MCF 10A (cell line): ENCODE measurements around the gene HEPACAM. TPM values are rescaled to one million over a fixed set of nuclear protein-coding genes. Genes with fewer than 3 reads are reported as not detected.

Experiments used
- BruUV-seq: library from RNA; stranded (reverse); fragments of 400-500 nt; replicated peaks from 2 replicates; lab custom pipeline; 2021; lab: Mats Ljungman, UMichigan
- CTCF ChIA-PET: fragments of 300-600 bp; sonication (Branson Sonifier 250); formaldehyde crosslinking; extraction: SDS; loops from one replicate; lab custom pipeline; 2021; ENCODE audit warnings: antibody characterized with exemption, inconsistent platforms; lab: Yijun Ruan, JAX
- POLR2A ChIA-PET: fragments of 300-600, 350-650 bp; sonication (Branson Sonifier 250); formaldehyde crosslinking; extraction: SDS; loops from one replicate; lab custom pipeline; 2020; ENCODE audit warnings: antibody characterized with exemption, inconsistent platforms; lab: Yijun Ruan, JAX
- DNase-seq: peaks from one replicate; pipeline ENCODE4 v3.0.0-alpha.2; 2018; ENCODE audit not compliant: unreplicated experiment
- H3K27ac Mint-ChIP-seq: one replicate; pipeline ENCODE4 v1.8.0; 2022; ENCODE audit warnings: mild to moderate bottlenecking, low read depth, mixed read lengths; ENCODE audit not compliant: unreplicated experiment
- H3K27me3 Mint-ChIP-seq: one replicate; pipeline ENCODE4 v1.8.0; 2022; ENCODE audit warnings: mixed read lengths; ENCODE audit not compliant: insufficient read depth, unreplicated experiment
- H3K36me3 Mint-ChIP-seq: one replicate; pipeline ENCODE4 v1.8.0; 2022; ENCODE audit warnings: mild to moderate bottlenecking, moderate library complexity, mixed read lengths; ENCODE audit not compliant: insufficient read depth, unreplicated experiment
- H3K4me1 Mint-ChIP-seq: one replicate; pipeline ENCODE4 v1.8.0; 2022; ENCODE audit warnings: mixed read lengths; ENCODE audit not compliant: insufficient read depth, unreplicated experiment
- H3K4me3 Mint-ChIP-seq: one replicate; pipeline ENCODE4 v1.8.0; 2022; ENCODE audit warnings: mild to moderate bottlenecking, moderate library complexity, mixed read lengths; ENCODE audit not compliant: unreplicated experiment
- H3K9me3 Mint-ChIP-seq: one replicate; pipeline ENCODE4 v1.8.0; 2022; ENCODE audit warnings: mixed read lengths; ENCODE audit not compliant: unreplicated experiment
- intact Hi-C: fragments of 100-400 bp; cut with micrococcal nuclease; formaldehyde crosslinking; loops from 2 replicates; pipeline ENCODE4 v1.14.1; 2022
- total RNA-seq: library from RNA; stranded (reverse); gene quantifications from 2 replicates; pipeline ENCODE4 v1.2.3, GENCODE V29; 2022
- TF ChIP-seq, protein P1 (sequence below): fragments of 200-600 bp; IDR thresholded peaks from one replicate; pipeline ENCODE4 v1.8.0; 2022; ENCODE audit warnings: antibody characterized with exemption, mild to moderate bottlenecking; ENCODE audit not compliant: unreplicated experiment

Gene HEPACAM
- total RNA-seq, 1 experiment from 2014 or later = not detected

DNA sequence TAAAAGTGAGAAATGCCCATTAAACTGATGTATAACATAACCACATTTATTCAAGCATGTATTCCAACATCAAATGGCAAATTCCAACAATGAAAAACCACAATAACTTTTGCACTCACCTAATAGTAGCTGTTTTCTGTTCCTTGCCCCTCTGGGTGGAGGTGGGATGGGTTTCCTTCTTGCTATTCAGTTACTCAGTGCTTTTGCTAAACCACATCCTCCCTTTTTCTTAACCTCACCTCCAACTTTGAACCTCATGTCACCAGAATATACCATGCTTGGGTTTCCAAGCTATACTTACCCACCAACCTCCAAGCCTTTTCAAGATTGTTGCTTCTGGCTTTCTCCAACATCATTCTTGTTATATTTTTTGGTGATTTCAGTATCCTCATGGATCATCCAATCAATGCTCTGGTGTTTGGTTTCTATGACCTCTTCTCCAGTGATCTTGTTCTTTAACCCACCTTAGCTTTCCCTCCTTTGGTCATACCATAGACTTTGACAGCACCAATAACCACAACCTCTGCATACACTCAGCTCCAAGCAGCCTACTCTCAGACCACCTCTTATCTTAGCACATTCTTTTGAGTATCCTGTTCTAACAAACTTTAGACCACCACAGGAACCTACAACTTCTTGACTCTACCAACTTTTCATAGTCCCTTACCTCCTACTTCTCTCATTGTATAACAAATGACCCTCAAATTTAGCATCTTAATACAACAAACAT lies 14.9 kb upstream of the HEPACAM start:
- Mint-ChIP-seq H3K36me3 (no peaks in the 10 kb centered on the region), H3K27me3 (no peaks in the 10 kb centered on the region), H3K27ac (no peak overlapping the region), H3K9me3 (peaks cover 10% of the 10 kb centered on the region), H3K4me1 (peaks cover 15% of the 10 kb centered on the region), H3K4me3 (no peak overlapping the region)
- BruUV-seq = no TSS peak
- no peak for DNase-seq
- ChIA-PET POLR2A (interaction anchor here (0.6 to 5.0 kb wide), 5 partner anchors 50 to 1267 kb away, joined by 3 to 43 read pairs (median 3); partner anchors contain the start of gene ROBO4), CTCF (interaction anchor here (0.5 to 1.2 kb wide), 6 partner anchors 13 to 648 kb away, joined by 3 to 4 read pairs (median 3); no protein-coding TSS in a partner anchor)
- intact Hi-C loops = no loop called here
- TF ChIP-seq, protein P1, sequence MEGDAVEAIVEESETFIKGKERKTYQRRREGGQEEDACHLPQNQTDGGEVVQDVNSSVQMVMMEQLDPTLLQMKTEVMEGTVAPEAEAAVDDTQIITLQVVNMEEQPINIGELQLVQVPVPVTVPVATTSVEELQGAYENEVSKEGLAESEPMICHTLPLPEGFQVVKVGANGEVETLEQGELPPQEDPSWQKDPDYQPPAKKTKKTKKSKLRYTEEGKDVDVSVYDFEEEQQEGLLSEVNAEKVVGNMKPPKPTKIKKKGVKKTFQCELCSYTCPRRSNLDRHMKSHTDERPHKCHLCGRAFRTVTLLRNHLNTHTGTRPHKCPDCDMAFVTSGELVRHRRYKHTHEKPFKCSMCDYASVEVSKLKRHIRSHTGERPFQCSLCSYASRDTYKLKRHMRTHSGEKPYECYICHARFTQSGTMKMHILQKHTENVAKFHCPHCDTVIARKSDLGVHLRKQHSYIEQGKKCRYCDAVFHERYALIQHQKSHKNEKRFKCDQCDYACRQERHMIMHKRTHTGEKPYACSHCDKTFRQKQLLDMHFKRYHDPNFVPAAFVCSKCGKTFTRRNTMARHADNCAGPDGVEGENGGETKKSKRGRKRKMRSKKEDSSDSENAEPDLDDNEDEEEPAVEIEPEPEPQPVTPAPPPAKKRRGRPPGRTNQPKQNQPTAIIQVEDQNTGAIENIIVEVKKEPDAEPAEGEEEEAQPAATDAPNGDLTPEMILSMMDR = no peak

DNA sequence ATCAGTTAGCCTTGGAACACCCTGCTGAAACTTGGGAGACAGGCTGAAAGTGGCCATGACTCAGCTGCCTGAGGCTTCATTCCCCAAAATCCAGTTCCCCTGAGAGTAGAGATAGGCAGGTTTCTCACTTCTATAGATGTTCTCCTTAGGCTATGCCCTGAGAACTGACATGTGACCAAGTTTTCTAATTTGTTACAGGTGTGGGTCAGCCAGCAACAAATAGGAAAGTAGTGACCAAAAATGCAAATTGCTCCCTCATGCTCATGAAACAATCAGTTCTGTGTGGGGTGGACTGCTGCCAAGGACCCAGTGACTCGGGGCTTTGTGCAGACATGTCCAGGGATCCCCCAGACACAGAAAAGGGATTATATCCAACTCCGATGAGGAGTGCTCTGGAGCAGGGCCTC lies 10.9 kb upstream of the HEPACAM start:
- peak; percentile 70 for DNase-seq
- CTCF ChIA-PET = interaction anchor here (0.5 kb wide), 1 partner anchor 1363 kb away, joined by 3 read pairs; no protein-coding TSS in a partner anchor
- no peaks in the 10 kb centered on the region for H3K27me3 Mint-ChIP-seq
- H3K9me3 Mint-ChIP-seq = peaks cover 10% of the 10 kb centered on the region
- intact Hi-C loops = no loop called here
- peaks cover 9% of the 10 kb centered on the region for H3K4me1 Mint-ChIP-seq
- no TSS peak for BruUV-seq
- TF ChIP-seq, protein P1 = no peak
- H3K36me3 Mint-ChIP-seq = no peaks in the 10 kb centered on the region
- H3K27ac Mint-ChIP-seq = peak overlapping the region; percentile 24
- H3K4me3 Mint-ChIP-seq = no peak overlapping the region
- POLR2A ChIA-PET = interaction anchor here (0.9 kb wide), 1 partner anchor 16 kb away, joined by 3 read pairs; no protein-coding TSS in a partner anchor

DNA sequence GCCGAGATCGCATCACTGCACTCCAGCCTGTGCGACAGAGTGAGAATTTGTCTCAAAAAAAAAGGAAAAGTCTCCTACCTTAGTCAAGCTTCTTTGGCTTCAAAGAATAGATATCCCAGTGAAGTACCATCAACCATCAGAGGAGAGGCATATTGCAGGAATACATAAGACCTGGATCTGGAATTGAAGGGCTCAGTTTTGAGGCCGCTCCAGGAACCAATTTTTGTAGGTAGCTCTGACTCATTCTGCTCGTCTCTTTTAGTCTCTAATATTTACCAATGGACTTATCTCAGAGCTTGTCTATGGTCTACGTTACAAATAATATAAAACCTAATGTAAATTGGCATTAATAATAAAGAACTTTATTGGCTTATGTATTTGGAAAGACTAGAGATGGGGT lies 10.0 kb upstream of the HEPACAM start:
- TF ChIP-seq, protein P1 = no peak
- no peak overlapping the region for H3K27ac Mint-ChIP-seq
- no peak overlapping the region for H3K4me3 Mint-ChIP-seq
- CTCF ChIA-PET = interaction anchor here (0.6 to 0.7 kb wide), 3 partner anchors 11 to 459 kb away, joined by 3 to 5 read pairs (median 3); no protein-coding TSS in a partner anchor
- BruUV-seq = no TSS peak
- DNase-seq = no peak
- H3K9me3 Mint-ChIP-seq = peaks cover 10% of the 10 kb centered on the region
- POLR2A ChIA-PET = interaction anchor here (0.6 to 1.4 kb wide), 3 partner anchors 8 to 189 kb away, joined by 3 to 4 read pairs (median 3); partner anchors contain the start of gene CCDC15
- H3K36me3 Mint-ChIP-seq = no peaks in the 10 kb centered on the region
- intact Hi-C loops = no loop called here
- peaks cover 9% of the 10 kb centered on the region for H3K4me1 Mint-ChIP-seq
- H3K27me3 Mint-ChIP-seq = no peaks in the 10 kb centered on the region

DNA sequence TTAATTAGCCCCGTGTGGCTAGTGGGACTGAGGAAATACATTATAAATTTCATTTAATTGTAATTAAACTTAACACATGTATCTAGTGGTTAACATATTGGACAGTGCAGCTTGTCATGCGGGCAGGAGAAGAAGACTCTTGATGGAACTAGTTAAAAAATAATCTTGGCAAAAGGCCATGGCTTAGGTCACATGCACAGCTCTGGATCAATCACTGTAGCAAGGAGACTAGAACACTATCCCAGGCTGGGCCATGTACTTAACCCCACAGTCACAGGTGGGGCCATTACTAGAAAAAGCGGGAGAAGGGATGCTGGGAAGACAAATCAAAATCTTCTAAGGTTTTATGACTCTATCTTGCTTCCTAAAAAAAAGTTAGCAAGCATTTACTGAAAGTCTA lies 8.7 kb upstream of the HEPACAM start:
- intact Hi-C loops = no loop called here
- POLR2A ChIA-PET = interaction anchor here (0.6 to 2.7 kb wide), 3 partner anchors 9 to 47 kb away, joined by 3 to 16 read pairs (median 3); partner anchors contain the start of genes CCDC15 and ROBO4
- no peaks in the 10 kb centered on the region for H3K36me3 Mint-ChIP-seq
- no peaks in the 10 kb centered on the region for H3K27me3 Mint-ChIP-seq
- TF ChIP-seq, protein P1 = no peak
- H3K4me3 Mint-ChIP-seq = no peak overlapping the region
- H3K27ac Mint-ChIP-seq = no peak overlapping the region
- H3K9me3 Mint-ChIP-seq = peaks cover 10% of the 10 kb centered on the region
- CTCF ChIA-PET = interaction anchor here (0.6 to 1.1 kb wide), 6 partner anchors 11 to 511 kb away, joined by 3 to 5 read pairs (median 3); no protein-coding TSS in a partner anchor
- DNase-seq = no peak
- H3K4me1 Mint-ChIP-seq = peaks cover 9% of the 10 kb centered on the region
- BruUV-seq = no TSS peak
